ENCODE results near the gene GABRG3. TPM values are rescaled to one million over a fixed set of nuclear protein-coding genes. Genes with fewer than 3 reads are reported as not detected.

Gene GABRG3
- total and polyA plus RNA-seq, 4 donors: 0.02 to 0.19 TPM; not detected in 2

GRCh38 chr15:26935322-26935721, 35.7 kb upstream of the GABRG3 start:
- H3K9me3 ChIP-seq (ENCODE audit: control insufficient read depth in 4 of 4, low read length in 3 of 4): no peaks in the 10 kb centered on the region
- H3K27ac ChIP-seq (ENCODE audit: low read depth in 1 of 2, low read length in 2 of 2): no peak overlapping the region
- H3K4me3 ChIP-seq (ENCODE audit: low read depth in 1 of 3, low read length in 3 of 3): no peak overlapping the region
- no peak overlapping the region for H3K9ac ChIP-seq (ENCODE audit: low read depth in 1 of 2, low read length in 2 of 2)
- WGBS: 82% methylated on average over 12 of the region's 12 CpGs
- DNase-seq (ENCODE audit: low spot score): no peak
- H3K4me1 ChIP-seq (ENCODE audit: control insufficient read depth in 4 of 4, insufficient read depth in 4 of 4, low read length in 3 of 4): no peaks in the 10 kb centered on the region
- TF ChIP-seq FOXA2 (IDR thresholded peaks at IDR 0.05): no peak
- TF ChIP-seq ZBTB33 (IDR thresholded peaks at IDR 0.05): no peak
- no peaks in the 10 kb centered on the region for H3K27me3 ChIP-seq (ENCODE audit: control insufficient read depth in 4 of 4, insufficient read depth in 4 of 4, low read length in 3 of 4)
- H3K36me3 ChIP-seq (ENCODE audit: control insufficient read depth in 4 of 4, insufficient read depth in 3 of 4, low read depth in 1 of 4, low read length in 3 of 4): no peaks in the 10 kb centered on the region

GRCh38 chr15:26936502-26936901, 34.5 kb upstream of the GABRG3 start:
- WGBS: 82% methylated on average over 5 of the region's 5 CpGs
- no peaks in the 10 kb centered on the region for H3K36me3 ChIP-seq (ENCODE audit: control insufficient read depth in 4 of 4, insufficient read depth in 3 of 4, low read depth in 1 of 4, low read length in 3 of 4)
- TF ChIP-seq CTCF (IDR thresholded peaks at IDR 0.05; ENCODE audit: low read depth, low read length, missing input control) (no peak), JUND (IDR thresholded peaks at IDR 0.05) (no peak), EGR1 (IDR thresholded peaks at IDR 0.05; ENCODE audit: low read depth in 2 of 2) (no peak), ZBTB33 (IDR thresholded peaks at IDR 0.05) (no peak), SP1 (IDR thresholded peaks at IDR 0.05) (no peak), FOXA2 (IDR thresholded peaks at IDR 0.05) (no peak), YY1 (IDR thresholded peaks at IDR 0.05) (no peak), FOXA1 (IDR thresholded peaks at IDR 0.05) (no peak), ATF3 (IDR thresholded peaks at IDR 0.05) (no peak), MAX (IDR thresholded peaks at IDR 0.05) (no peak), RAD21 (IDR thresholded peaks at IDR 0.05) (no peak), HNF4G (IDR thresholded peaks at IDR 0.05) (no peak), REST (IDR thresholded peaks at IDR 0.05) (no peak), GABPA (IDR thresholded peaks at IDR 0.05 in 1 of 2, conservative IDR thresholded peaks at IDR 0.05 in 1 of 2) (no peak), HNF4A (conservative IDR thresholded peaks at IDR 0.05) (no peak)
- no peaks in the 10 kb centered on the region for H3K27me3 ChIP-seq (ENCODE audit: control insufficient read depth in 4 of 4, insufficient read depth in 4 of 4, low read length in 3 of 4)
- no peak overlapping the region for H3K9ac ChIP-seq (ENCODE audit: low read depth in 1 of 2, low read length in 2 of 2)
- H3K9me3 ChIP-seq (ENCODE audit: control insufficient read depth in 4 of 4, low read length in 3 of 4): no peaks in the 10 kb centered on the region
- DNase-seq (ENCODE audit: low spot score): no peak
- no peak overlapping the region for H3K27ac ChIP-seq (ENCODE audit: low read depth in 1 of 2, low read length in 2 of 2)
- no peak overlapping the region for H3K4me3 ChIP-seq (ENCODE audit: low read depth in 1 of 3, low read length in 3 of 3)
- H3K4me1 ChIP-seq (ENCODE audit: control insufficient read depth in 4 of 4, insufficient read depth in 4 of 4, low read length in 3 of 4): no peaks in the 10 kb centered on the region

Measured in liver (tissue), 9 donors.